CD4-positive, alpha-beta T cell (primary cell): ENCODE results near the gene DNAH3. TPM values are rescaled to one million over a fixed set of nuclear protein-coding genes. Genes with fewer than 3 reads are reported as not detected.

Experiments
- ATAC-seq: fragments of 200-7000 bp; cut with Tn5 transposase; one replicate; pipeline ENCODE4 v1.10.0; 2022; ENCODE audit warnings: mild to moderate bottlenecking; ENCODE audit not compliant: poor library complexity
- CTCF ChIA-PET: fragments of 350-600 bp; sonication (Branson Sonifier 250); formaldehyde crosslinking; loops from one replicate; lab custom pipeline; 2021; ENCODE audit warnings: antibody characterized with exemption, inconsistent platforms; lab: Charles Lee
- POLR2A ChIA-PET: fragments of 350-600 bp; sonication (Branson Sonifier 250); formaldehyde crosslinking; loops from one replicate; lab custom pipeline; 2021; ENCODE audit warnings: antibody characterized with exemption, inconsistent platforms; lab: Charles Lee
- DNase-seq, 14 experiments: peaks; one replicate each; pipeline ENCODE4 v3.0.0-alpha.2; 2013 to 2020; ENCODE audit warnings: mixed read lengths in 2 of 14
- H3K27ac ChIP-seq, 2 donors: one replicate each; pipeline versions ENCODE4 v1.5.1 to v1.7.0; 2013; ENCODE audit warnings: low read length in 2 of 2, low read depth in 1 of 2, mild to moderate bottlenecking in 1 of 2
- H3K27me3 ChIP-seq, 2 experiments: 1 replicate in 1 of 2; 2 replicates in 1 of 2; pipeline versions ENCODE4 v1.6.1 to v1.7.0; 2013; ENCODE audit warnings: low read length in 2 of 2, control low read depth in 1 of 2, mild to moderate bottlenecking in 1 of 2, moderate library complexity in 1 of 2; ENCODE audit not compliant: insufficient read depth in 2 of 2, control insufficient read depth in 1 of 2
- H3K36me3 ChIP-seq: one replicate; pipeline ENCODE4 v1.6.1; 2013; ENCODE audit warnings: low read length, control low read depth; ENCODE audit not compliant: insufficient read depth
- H3K4me1 ChIP-seq: one replicate; pipeline ENCODE4 v1.6.1; 2013; ENCODE audit warnings: low read length, control low read depth; ENCODE audit not compliant: insufficient read depth
- H3K4me3 ChIP-seq: one replicate; pipeline ENCODE4 v1.5.1; 2013; ENCODE audit warnings: mild to moderate bottlenecking, low read length, moderate library complexity
- H3K9me3 ChIP-seq, 2 experiments: 1 replicate in 1 of 2; 2 replicates in 1 of 2; pipeline versions ENCODE4 v1.6.1 to v1.7.0; 2013; ENCODE audit warnings: low read length in 2 of 2, mild to moderate bottlenecking in 2 of 2, control low read depth in 1 of 2, moderate library complexity in 1 of 2; ENCODE audit not compliant: control insufficient read depth in 1 of 2, insufficient read depth in 1 of 2
- H3K27ac Mint-ChIP-seq: one replicate; pipeline ENCODE4 v1.8.0; 2020; ENCODE audit warnings: mixed read lengths
- H3K27me3 Mint-ChIP-seq: one replicate; pipeline ENCODE4 v1.8.0; 2021; ENCODE audit warnings: mixed read lengths
- H3K36me3 Mint-ChIP-seq: one replicate; pipeline ENCODE4 v1.8.0; 2021; ENCODE audit warnings: low read depth, mixed read lengths
- H3K4me1 Mint-ChIP-seq: one replicate; pipeline ENCODE4 v1.8.0; 2021; ENCODE audit warnings: low read depth, mixed read lengths
- H3K4me3 Mint-ChIP-seq: one replicate; pipeline ENCODE4 v1.8.0; 2020; ENCODE audit warnings: mild to moderate bottlenecking, mixed read lengths
- H3K9me3 Mint-ChIP-seq: one replicate; pipeline ENCODE4 v1.8.0; 2020; ENCODE audit warnings: mixed read lengths
- intact Hi-C, 2 experiments: fragments of 100-400 bp; cut with DNase I in 1 of 2; cut with micrococcal nuclease in 1 of 2; formaldehyde crosslinking; loops; one replicate each; pipeline versions ENCODE4 v1.15.1 to v1.9.0; 2023 to 2025; cut with DNase I, micrococcal nuclease
- total RNA-seq, 174 experiments: library from RNA in 2 of 174; stranded (reverse) in 2 of 174; gene quantifications; one replicate each; pipeline ENCODE4 v1.2.3 and lab custom pipeline; 2021 to 2026
- TF ChIP-seq, protein P1 (sequence below): fragments of 200-600 bp; IDR thresholded peaks from one replicate; pipeline ENCODE4 v1.8.0; 2022; ENCODE audit warnings: antibody characterized with exemption, mild to moderate bottlenecking

DNAH3 gene
- total RNA-seq, 2 experiments from 2014 or later = not detected

DNA sequence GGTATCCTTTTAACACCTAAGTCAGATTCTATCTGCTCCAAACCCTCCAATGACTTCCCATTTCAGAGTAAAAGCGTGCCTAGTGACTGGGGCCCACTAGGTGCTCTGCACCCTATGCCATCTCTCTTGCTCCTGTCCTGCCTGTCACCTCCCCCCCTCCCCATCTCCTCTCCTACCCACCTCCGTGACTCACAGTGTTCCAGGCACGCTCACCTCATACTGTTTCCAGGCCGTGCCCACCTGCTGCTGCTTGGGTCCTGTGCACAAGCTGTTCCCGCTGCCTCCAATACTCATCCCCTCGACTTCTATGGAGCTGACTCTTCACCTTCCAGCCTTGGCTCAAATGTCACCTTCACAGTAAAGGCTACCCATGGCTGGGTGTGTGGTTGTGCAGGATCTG is 21.7 kb downstream of the DNAH3 start:
- no peak for DNase-seq
- no peak overlapping the region for H3K27ac ChIP-seq
- TF ChIP-seq, protein P1, sequence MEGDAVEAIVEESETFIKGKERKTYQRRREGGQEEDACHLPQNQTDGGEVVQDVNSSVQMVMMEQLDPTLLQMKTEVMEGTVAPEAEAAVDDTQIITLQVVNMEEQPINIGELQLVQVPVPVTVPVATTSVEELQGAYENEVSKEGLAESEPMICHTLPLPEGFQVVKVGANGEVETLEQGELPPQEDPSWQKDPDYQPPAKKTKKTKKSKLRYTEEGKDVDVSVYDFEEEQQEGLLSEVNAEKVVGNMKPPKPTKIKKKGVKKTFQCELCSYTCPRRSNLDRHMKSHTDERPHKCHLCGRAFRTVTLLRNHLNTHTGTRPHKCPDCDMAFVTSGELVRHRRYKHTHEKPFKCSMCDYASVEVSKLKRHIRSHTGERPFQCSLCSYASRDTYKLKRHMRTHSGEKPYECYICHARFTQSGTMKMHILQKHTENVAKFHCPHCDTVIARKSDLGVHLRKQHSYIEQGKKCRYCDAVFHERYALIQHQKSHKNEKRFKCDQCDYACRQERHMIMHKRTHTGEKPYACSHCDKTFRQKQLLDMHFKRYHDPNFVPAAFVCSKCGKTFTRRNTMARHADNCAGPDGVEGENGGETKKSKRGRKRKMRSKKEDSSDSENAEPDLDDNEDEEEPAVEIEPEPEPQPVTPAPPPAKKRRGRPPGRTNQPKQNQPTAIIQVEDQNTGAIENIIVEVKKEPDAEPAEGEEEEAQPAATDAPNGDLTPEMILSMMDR = no peak
- Mint-ChIP-seq H3K27ac (no peak overlapping the region), H3K27me3 (no peaks in the 10 kb centered on the region), H3K36me3 (peaks cover 9% of the 10 kb centered on the region), H3K4me3 (no peak overlapping the region), H3K4me1 (no peaks in the 10 kb centered on the region), H3K9me3 (no peaks in the 10 kb centered on the region)
- H3K4me3 ChIP-seq = no peak overlapping the region
- no peaks in the 10 kb centered on the region for H3K9me3 ChIP-seq
- CTCF ChIA-PET = no interaction called here
- H3K4me1 ChIP-seq = no peaks in the 10 kb centered on the region
- POLR2A ChIA-PET = no interaction called here
- no peak for ATAC-seq
- intact Hi-C loops = no loop called here
- no peaks in the 10 kb centered on the region for H3K36me3 ChIP-seq
- H3K27me3 ChIP-seq = no peaks in the 10 kb centered on the region

- POLR2A ChIA-PET = no interaction called here
- TF ChIP-seq, protein P1 = no peak
- no peak overlapping the region for H3K4me3 ChIP-seq
- Mint-ChIP-seq H3K27me3 (no peaks in the 10 kb centered on the region), H3K27ac (no peak overlapping the region), H3K4me3 (no peak overlapping the region), H3K4me1 (no peaks in the 10 kb centered on the region), H3K9me3 (no peaks in the 10 kb centered on the region), H3K36me3 (peaks cover 15% of the 10 kb centered on the region)
- intact Hi-C loops = no loop called here
- no peak overlapping the region for H3K27ac ChIP-seq
- no peak for ATAC-seq
- no peaks in the 10 kb centered on the region for H3K27me3 ChIP-seq
- no peaks in the 10 kb centered on the region for H3K9me3 ChIP-seq
- no peaks in the 10 kb centered on the region for H3K4me1 ChIP-seq
- H3K36me3 ChIP-seq = no peaks in the 10 kb centered on the region
- CTCF ChIA-PET = no interaction called here
- DNase-seq = no peak
These were observed 24.1 kb downstream of the DNAH3 start for GRCh38 chr16:21126518-21126917.

GRCh38 chr16:21125191-21125590 is 25.5 kb downstream of the DNAH3 start:
- no peaks in the 10 kb centered on the region for H3K9me3 ChIP-seq
- H3K27ac ChIP-seq = no peak overlapping the region
- Mint-ChIP-seq H3K4me3 (no peak overlapping the region), H3K27me3 (no peaks in the 10 kb centered on the region), H3K27ac (no peak overlapping the region), H3K9me3 (no peaks in the 10 kb centered on the region), H3K36me3 (peaks cover 21% of the 10 kb centered on the region), H3K4me1 (no peaks in the 10 kb centered on the region)
- TF ChIP-seq, protein P1 = no peak
- H3K4me1 ChIP-seq = no peaks in the 10 kb centered on the region
- no peak for DNase-seq
- ATAC-seq = no peak
- no peaks in the 10 kb centered on the region for H3K27me3 ChIP-seq
- intact Hi-C loops = no loop called here
- no peak overlapping the region for H3K4me3 ChIP-seq
- no peaks in the 10 kb centered on the region for H3K36me3 ChIP-seq
- POLR2A ChIA-PET = no interaction called here
- CTCF ChIA-PET = no interaction called here
